Measurements from ENCODE around the gene MBD3.

GRCh38 chr19:1615156-1615765 is 22.6 kb upstream of the MBD3 start:
- no peak for TF ChIP-seq EZH2 (IDR thresholded peaks at IDR 0.05; ENCODE audit: borderline replicate concordance)
- TF ChIP-seq CTCF (IDR thresholded peaks at IDR 0.05; ENCODE audit: poor library complexity), result no peak
- TF ChIP-seq EZH2phosphoT487 (IDR thresholded peaks at IDR 0.05; ENCODE audit: low read depth, severe bottlenecking, unreplicated experiment), result no peak
